ENCODE data around the gene ZBTB48.
A peak's percentile ranks its signal among the peaks of the same experiment; 100 is the strongest.

DNA sequence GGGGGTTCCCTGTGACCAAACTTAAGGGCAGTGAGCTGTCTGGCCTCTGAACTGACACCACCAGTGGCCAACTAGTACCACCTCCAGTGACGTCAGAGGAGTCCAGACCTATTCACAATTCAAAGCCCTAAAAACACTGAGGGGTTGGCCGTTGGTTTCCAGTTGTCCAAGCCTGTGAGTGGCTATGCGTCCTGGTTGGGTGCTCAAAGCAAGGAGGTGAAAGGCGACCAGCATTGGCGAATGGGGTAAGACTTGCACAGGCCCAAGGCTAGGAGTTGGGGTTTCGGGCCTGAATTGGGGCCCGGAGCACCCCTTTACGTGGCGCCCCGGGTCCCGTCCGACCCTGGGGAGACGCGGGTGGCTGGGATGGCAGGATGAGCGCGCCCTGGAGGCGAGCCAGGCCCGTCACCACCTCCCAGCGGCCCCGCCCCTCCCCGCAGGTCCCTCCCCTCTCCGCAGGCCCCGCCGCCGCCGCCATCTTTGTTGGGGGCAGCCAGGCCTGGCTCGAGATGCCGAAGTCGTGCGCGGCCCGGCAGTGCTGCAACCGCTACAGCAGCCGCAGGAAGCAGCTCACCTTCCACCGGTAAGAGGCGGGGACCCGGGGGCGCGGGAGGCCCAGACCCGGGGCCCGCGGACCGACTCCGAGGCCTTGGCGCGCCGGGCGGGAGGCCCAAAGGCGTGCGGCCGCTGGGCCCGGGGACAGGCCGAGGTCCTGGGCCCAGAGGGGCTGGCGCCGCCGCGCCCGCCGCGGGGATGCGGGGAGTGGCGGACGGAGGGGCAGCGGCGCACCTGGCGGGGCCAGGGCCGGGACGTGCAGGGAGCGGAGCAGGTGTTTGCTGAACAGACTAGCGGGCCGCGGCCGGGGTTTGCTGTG is 45.2 kb downstream of the ZBTB48 start, which contains the start of gene THAP3:
- TF ChIP-seq, protein P1, sequence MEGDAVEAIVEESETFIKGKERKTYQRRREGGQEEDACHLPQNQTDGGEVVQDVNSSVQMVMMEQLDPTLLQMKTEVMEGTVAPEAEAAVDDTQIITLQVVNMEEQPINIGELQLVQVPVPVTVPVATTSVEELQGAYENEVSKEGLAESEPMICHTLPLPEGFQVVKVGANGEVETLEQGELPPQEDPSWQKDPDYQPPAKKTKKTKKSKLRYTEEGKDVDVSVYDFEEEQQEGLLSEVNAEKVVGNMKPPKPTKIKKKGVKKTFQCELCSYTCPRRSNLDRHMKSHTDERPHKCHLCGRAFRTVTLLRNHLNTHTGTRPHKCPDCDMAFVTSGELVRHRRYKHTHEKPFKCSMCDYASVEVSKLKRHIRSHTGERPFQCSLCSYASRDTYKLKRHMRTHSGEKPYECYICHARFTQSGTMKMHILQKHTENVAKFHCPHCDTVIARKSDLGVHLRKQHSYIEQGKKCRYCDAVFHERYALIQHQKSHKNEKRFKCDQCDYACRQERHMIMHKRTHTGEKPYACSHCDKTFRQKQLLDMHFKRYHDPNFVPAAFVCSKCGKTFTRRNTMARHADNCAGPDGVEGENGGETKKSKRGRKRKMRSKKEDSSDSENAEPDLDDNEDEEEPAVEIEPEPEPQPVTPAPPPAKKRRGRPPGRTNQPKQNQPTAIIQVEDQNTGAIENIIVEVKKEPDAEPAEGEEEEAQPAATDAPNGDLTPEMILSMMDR (IDR thresholded peaks at IDR 0.05; ENCODE audit: low read depth, low read length, missing input control) = no peak
- TF ChIP-seq, protein P2, sequence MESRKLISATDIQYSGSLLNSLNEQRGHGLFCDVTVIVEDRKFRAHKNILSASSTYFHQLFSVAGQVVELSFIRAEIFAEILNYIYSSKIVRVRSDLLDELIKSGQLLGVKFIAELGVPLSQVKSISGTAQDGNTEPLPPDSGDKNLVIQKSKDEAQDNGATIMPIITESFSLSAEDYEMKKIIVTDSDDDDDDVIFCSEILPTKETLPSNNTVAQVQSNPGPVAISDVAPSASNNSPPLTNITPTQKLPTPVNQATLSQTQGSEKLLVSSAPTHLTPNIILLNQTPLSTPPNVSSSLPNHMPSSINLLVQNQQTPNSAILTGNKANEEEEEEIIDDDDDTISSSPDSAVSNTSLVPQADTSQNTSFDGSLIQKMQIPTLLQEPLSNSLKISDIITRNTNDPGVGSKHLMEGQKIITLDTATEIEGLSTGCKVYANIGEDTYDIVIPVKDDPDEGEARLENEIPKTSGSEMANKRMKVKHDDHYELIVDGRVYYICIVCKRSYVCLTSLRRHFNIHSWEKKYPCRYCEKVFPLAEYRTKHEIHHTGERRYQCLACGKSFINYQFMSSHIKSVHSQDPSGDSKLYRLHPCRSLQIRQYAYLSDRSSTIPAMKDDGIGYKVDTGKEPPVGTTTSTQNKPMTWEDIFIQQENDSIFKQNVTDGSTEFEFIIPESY (IDR thresholded peaks at IDR 0.05) = no peak
- TF ChIP-seq YY1 (IDR thresholded peaks at IDR 0.05) = peak; percentile 98
- TF ChIP-seq GABPA (IDR thresholded peaks at IDR 0.05 in 1 of 2, conservative IDR thresholded peaks at IDR 0.05 in 1 of 2) = no peak
- TF ChIP-seq, protein P3, sequence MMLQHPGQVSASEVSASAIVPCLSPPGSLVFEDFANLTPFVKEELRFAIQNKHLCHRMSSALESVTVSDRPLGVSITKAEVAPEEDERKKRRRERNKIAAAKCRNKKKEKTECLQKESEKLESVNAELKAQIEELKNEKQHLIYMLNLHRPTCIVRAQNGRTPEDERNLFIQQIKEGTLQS (IDR thresholded peaks at IDR 0.05) = no peak
- TF ChIP-seq TAF1 (conservative IDR thresholded peaks at IDR 0.05) = no peak
- TF ChIP-seq EGR1 (IDR thresholded peaks at IDR 0.05; ENCODE audit: low read depth in 2 of 2) = no peak
- peak; percentile 55 for TF ChIP-seq SP1 (IDR thresholded peaks at IDR 0.05)
- TF ChIP-seq RAD21 (IDR thresholded peaks at IDR 0.05) = peak in 1 of 2 donors; percentile 18
